HG03025 (cell line): ENCODE measurements around the gene CBR4.
"Not testable (repeated sequence)": the region's sequence is repeated elsewhere in the genome, so short reads cannot be mapped to it uniquely, and the experiment has no call there.

ENCODE experiments used
- ATAC-seq: cut with Tn5 transposase; IDR thresholded peaks from one replicate; pipeline ENCODE4 v1.9.1; 2021; ENCODE audit warnings: mild to moderate bottlenecking, moderate library complexity; ENCODE audit not compliant: unreplicated experiment, low FRiP score

Gene CBR4

GRCh38 chr4:168995537-168996295 lies 14.3 kb downstream of the CBR4 start:
- ATAC-seq = no peak

- no peak for ATAC-seq
These were observed 15.1 kb downstream of the CBR4 start for GRCh38 chr4:168994958-168995357.

GRCh38 chr4:168993714-168994510 lies 16.1 kb downstream of the CBR4 start:
- no peak for ATAC-seq

GRCh38 chr4:168992952-168993482 lies 17.0 kb downstream of the CBR4 start:
- not testable (repeated sequence) for ATAC-seq

- ATAC-seq = no peak
These were observed 28.1 kb downstream of the CBR4 start for GRCh38 chr4:168981942-168982341.

GRCh38 chr4:168981460-168981859 lies 28.6 kb downstream of the CBR4 start:
- no peak for ATAC-seq

GRCh38 chr4:168979338-168979737 lies 30.7 kb downstream of the CBR4 start:
- ATAC-seq = no peak

GRCh38 chr4:168978001-168978700 lies 31.9 kb downstream of the CBR4 start:
- no peak for ATAC-seq

- no peak for ATAC-seq
These were observed 37.5 kb downstream of the CBR4 start for GRCh38 chr4:168972596-168972995.

- ATAC-seq = no peak
These were observed 49.3 kb downstream of the CBR4 start for GRCh38 chr4:168960716-168961115.

GRCh38 chr4:168955674-168956073 lies 54.4 kb downstream of the CBR4 start:
- ATAC-seq = no peak

GRCh38 chr4:168952821-168953246 lies 57.2 kb downstream of the CBR4 start:
- not testable (repeated sequence) for ATAC-seq

GRCh38 chr4:168945291-168945690 lies 64.8 kb downstream of the CBR4 start:
- no peak for ATAC-seq

- ATAC-seq = no peak
These were observed 67.1 kb downstream of the CBR4 start for GRCh38 chr4:168942985-168943384.
